Prostate gland (tissue), 2 donors: ENCODE measurements around the gene GPR108. TPM values are rescaled to one million over a fixed set of nuclear protein-coding genes. Genes with fewer than 3 reads are reported as not detected.
A peak's percentile ranks its signal among the peaks of the same experiment; 100 is the strongest.

Experiments
- DNase-seq: peaks from one replicate; pipeline ENCODE4 v3.0.0-alpha.2; 2019; ENCODE audit warnings: low spot score
- H3K27ac ChIP-seq, 2 donors: fragments of 200-600 bp; sonication (generic); 2 replicates each; pipeline ENCODE4 v1.5.1; 2017 to 2019
- H3K27me3 ChIP-seq: fragments of 200-600 bp; sonication (generic); replicated peaks from 2 replicates; pipeline ENCODE4 v1.5.1; 2019; ENCODE audit not compliant: insufficient read depth
- H3K36me3 ChIP-seq, 2 donors: fragments of 200-600 bp; sonication (generic); 1 replicate in 1 of 2; 2 replicates in 1 of 2; pipeline versions ENCODE4 v1.5.1 to v1.8.1; 2017 to 2019
- H3K4me1 ChIP-seq: fragments of 200-600 bp; sonication (generic); replicated peaks from 2 replicates; pipeline ENCODE4 v1.5.1; 2019
- H3K4me3 ChIP-seq, 2 donors: fragments of 200-600 bp; sonication (generic); 2 replicates each; pipeline ENCODE4 v1.5.1; 2017 to 2019
- H3K9me3 ChIP-seq: fragments of 200-600 bp; sonication (generic); 2 replicates; pipeline ENCODE4 v1.5.1; 2017
- POLR2A ChIP-seq: fragments of 450-650 bp; IDR thresholded peaks from one replicate; pipeline ENCODE4 v1.6.1; 2016; ENCODE audit warnings: antibody characterized with exemption, mild to moderate bottlenecking
- POLR2AphosphoS5 ChIP-seq: sonication (generic); formaldehyde crosslinking; IDR thresholded peaks from one replicate; pipeline ENCODE4 v1.6.1; 2017; ENCODE audit warnings: antibody characterized with exemption
- WGBS: methylation state at CpG from one replicate; pipeline ENCODE4 v1.1.5; 2018; 5-methylcytosine and 5-hydroxymethylcytosine counted together
- intact Hi-C: fragments of 100-400 bp; cut with DNase I; formaldehyde crosslinking; loops from one replicate; pipeline ENCODE4 v1.14.2; 2022
- total RNA-seq, 2 donors: library from RNA; depleted of rRNA; stranded (reverse); fragments of >200 nt; gene quantifications; one replicate each; pipeline ENCODE4 v1.1.0, GENCODE V29; 2016
- TF ChIP-seq, protein P1 (sequence below), 4 experiments: fragments of 200-600 bp in 2 of 4; fragments of 450-650 bp in 2 of 4; sonication (generic) in 2 of 4; IDR thresholded peaks; 1 replicate in 3 of 4; 2 replicates in 1 of 4; pipeline ENCODE4 v1.5.1; 2016 to 2019; ENCODE audit warnings: antibody characterized with exemption in 4 of 4, mild to moderate bottlenecking in 2 of 4, moderate library complexity in 2 of 4

GPR108 gene
- total RNA-seq, 2 donors from 2014 or later: 62.7 to 98.0 TPM

DNA sequence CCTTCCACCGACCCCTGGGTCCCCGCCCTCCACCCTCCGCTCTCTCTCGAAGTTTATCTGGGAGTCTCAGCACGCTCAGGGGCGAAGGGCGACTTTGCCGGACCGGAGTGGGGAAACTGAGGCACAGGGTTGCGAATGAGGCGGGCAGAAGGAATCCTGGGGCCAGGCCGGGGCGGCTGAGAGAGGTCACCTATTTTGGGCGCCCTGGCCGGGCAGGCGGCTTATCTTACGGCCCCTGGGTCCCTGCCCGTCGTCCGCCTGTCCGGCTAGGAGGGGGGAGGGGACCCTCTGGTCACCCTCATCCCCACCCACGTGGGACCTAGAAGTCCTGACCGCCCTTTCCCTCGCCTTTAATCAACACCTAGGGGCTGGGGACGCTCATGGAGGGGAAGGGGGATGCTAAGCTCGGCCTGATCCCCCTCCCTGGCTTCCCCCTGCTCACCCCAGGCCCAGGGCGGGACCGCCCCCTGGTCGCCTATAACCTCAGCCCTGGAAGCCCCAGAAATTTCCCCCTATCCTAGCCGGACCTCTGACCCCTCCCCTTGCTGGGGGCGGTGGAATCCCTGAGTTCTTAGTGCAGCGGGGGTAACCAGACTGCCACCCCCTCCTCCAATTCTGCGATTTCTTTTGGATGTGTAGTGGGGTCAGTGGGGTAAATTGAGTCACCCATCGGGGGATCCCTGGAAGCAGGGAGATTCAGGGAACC is 2.7 kb upstream of the GPR108 start:
- intact Hi-C loops: loop anchor here (5.0 to 10.0 kb wide), 2 partner anchors 122 to 205 kb away; partner anchors contain the start of gene TNFSF9
- no peaks in the 10 kb centered on the region for H3K9me3 ChIP-seq
- H3K27me3 ChIP-seq: no peaks in the 10 kb centered on the region
- no peak for DNase-seq
- no peaks in the 10 kb centered on the region for H3K36me3 ChIP-seq
- under 1% methylated on average over 34 of the region's 34 CpGs for WGBS
- H3K27ac ChIP-seq: peak overlapping the region; percentile 91 to 93
- peak overlapping the region; percentile 69 to 80 for H3K4me3 ChIP-seq
- TF ChIP-seq, protein P1, sequence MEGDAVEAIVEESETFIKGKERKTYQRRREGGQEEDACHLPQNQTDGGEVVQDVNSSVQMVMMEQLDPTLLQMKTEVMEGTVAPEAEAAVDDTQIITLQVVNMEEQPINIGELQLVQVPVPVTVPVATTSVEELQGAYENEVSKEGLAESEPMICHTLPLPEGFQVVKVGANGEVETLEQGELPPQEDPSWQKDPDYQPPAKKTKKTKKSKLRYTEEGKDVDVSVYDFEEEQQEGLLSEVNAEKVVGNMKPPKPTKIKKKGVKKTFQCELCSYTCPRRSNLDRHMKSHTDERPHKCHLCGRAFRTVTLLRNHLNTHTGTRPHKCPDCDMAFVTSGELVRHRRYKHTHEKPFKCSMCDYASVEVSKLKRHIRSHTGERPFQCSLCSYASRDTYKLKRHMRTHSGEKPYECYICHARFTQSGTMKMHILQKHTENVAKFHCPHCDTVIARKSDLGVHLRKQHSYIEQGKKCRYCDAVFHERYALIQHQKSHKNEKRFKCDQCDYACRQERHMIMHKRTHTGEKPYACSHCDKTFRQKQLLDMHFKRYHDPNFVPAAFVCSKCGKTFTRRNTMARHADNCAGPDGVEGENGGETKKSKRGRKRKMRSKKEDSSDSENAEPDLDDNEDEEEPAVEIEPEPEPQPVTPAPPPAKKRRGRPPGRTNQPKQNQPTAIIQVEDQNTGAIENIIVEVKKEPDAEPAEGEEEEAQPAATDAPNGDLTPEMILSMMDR (IDR thresholded peaks at IDR 0.05): no peak
- TF ChIP-seq POLR2A (no peak), POLR2AphosphoS5 (no peak)
- H3K4me1 ChIP-seq: peaks cover 29% of the 10 kb centered on the region

DNA sequence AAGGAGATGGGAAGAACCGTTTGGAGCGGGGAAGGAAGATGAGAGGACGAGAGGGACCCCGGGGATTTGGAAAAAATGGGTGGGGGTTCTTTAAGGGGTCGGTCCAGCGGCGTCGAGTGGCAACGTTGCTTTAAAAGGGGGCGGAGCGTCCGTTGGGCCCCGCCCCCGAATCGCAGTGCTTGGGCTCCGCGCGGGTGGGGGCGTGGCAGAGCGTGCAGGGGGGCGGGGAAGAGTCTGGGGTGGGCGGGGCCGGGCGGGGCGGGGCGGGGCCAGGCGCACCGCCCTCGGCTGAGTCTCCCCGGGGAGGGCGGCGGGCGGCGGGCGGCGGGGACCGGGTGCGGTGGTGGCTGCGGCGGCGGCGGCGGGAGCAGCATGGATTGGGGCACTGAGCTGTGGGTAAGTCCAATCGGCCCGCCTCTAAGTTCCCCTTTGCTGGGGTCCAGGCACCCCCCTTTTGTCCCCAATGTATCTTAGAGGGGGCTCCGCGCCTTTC is 2.1 kb upstream of the GPR108 start, which contains the start of gene TRIP10:
TSS of gene TRIP10 (plus strand) at position 291 of the 493 bp plus-strand sequence. CDS start at position 373, 82 bp downstream.
- H3K27ac ChIP-seq: peak within 1 kb of the TSS; percentile 91 to 93
- H3K4me1 ChIP-seq: peaks cover 26% of the 10 kb centered on the region
- H3K9me3 ChIP-seq: no peaks in the 10 kb centered on the region
- under 1% methylated on average over 24 of the region's 47 CpGs for WGBS
- peak within 1 kb of the TSS; percentile 69 to 80 for H3K4me3 ChIP-seq
- no peaks in the 10 kb centered on the region for H3K27me3 ChIP-seq
- DNase-seq: peak; percentile 85
- no peaks in the 10 kb centered on the region for H3K36me3 ChIP-seq
- intact Hi-C loops: loop anchor here (5.0 to 10.0 kb wide), 2 partner anchors 123 to 205 kb away; partner anchors contain the start of gene TNFSF9
- TF ChIP-seq, protein P1 (IDR thresholded peaks at IDR 0.05): no peak
- TF ChIP-seq POLR2AphosphoS5 (peak; percentile 37), POLR2A (peak; percentile 56)

DNA sequence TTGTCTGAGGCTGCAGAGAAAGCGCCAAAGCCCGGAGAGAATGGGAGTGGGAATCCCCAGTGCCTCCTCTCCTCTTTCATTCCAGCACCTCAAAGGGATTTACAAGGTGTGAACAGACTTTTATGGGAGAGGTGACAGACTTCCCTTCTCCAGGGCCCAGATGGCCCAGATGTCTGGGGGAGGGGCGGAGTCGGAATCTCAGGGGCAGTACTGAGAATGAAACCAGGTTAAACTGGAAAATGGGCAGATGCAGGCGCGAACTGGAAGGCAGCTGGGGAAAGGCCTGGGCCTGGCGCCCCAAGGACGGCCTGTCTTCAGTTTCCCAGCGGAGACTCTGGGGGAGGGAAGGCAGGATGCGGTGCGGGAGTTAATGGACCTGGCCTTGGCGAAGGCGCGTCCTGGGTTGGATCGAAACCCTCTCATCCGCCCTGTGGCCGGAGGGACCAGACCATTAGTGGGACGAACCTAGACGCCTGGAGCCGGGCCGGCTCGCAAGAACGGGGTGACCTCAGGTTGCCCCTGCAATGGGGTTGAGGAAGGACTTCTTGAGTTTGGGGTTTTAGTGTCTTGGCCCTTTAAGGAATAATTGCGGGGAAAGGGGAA is 1.5 kb upstream of the GPR108 start:
- H3K4me3 ChIP-seq: peak overlapping the region; percentile 15 to 69
- intact Hi-C loops: loop anchor here (5.0 to 10.0 kb wide), 2 partner anchors 123 to 204 kb away; partner anchors contain the start of gene TNFSF9
- H3K4me1 ChIP-seq: peaks cover 20% of the 10 kb centered on the region
- 5% methylated on average over 24 of the region's 24 CpGs for WGBS
- H3K27ac ChIP-seq: peak overlapping the region; percentile 91 to 93
- TF ChIP-seq POLR2AphosphoS5 (peak; percentile 32), POLR2A (peak; percentile 9)
- TF ChIP-seq, protein P1 (IDR thresholded peaks at IDR 0.05): no peak
- H3K9me3 ChIP-seq: no peaks in the 10 kb centered on the region
- H3K27me3 ChIP-seq: no peaks in the 10 kb centered on the region
- no peaks in the 10 kb centered on the region for H3K36me3 ChIP-seq
- DNase-seq: peak; percentile 41

DNA sequence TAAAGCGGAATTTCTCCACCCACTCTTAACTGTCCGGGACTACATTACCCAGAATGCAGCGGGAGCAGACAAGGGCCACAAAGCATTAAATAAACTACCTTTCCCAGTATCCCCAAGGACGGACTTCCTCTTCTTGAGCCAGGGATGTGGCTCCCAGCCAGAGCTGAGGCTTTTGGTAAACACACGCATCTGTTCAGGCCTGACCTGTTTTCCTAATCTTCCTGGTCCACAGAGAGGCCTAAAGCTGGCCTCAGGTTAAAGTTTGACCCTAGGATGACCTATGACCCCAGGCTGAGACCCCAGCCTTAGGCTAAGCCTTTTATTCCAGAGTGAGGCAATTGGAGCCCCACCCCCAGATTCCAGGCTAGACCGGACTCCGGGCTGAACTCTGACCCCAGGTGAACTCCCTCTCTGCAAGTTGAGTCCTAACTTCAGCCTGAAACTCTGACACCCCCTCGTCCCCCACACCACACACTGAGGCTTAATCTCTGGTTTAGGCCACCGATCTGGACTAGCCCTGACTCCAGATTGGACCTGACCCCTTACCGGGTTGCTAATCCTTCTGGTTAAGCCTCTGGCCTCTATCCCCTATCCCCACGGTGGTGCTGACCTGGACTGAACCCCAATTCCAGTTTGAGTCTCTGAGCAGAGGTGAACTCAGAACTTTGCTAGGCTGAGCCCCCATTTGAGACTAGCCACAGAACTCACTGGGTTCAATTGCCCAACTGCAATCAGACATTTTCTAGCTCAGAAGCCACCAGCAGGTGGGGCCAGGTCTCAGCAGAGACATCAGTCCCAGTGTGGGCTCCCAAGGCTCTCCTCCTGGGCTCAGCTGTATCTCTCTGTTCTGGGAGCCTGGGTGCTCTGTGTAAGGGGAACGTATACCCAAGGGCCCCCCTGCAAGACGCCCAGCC is 750 bp upstream of the GPR108 start:
- H3K4me3 ChIP-seq: no peak overlapping the region
- peak overlapping the region; percentile 91 to 93 for H3K27ac ChIP-seq
- no peaks in the 10 kb centered on the region for H3K9me3 ChIP-seq
- H3K36me3 ChIP-seq: no peaks in the 10 kb centered on the region
- peak; percentile 100 for DNase-seq
- WGBS: 13% methylated on average over 13 of the region's 13 CpGs
- H3K4me1 ChIP-seq: peaks cover 16% of the 10 kb centered on the region
- H3K27me3 ChIP-seq: no peaks in the 10 kb centered on the region
- intact Hi-C loops: loop anchor here (5.0 to 10.0 kb wide), 2 partner anchors 124 to 203 kb away; partner anchors contain the start of gene TNFSF9
- TF ChIP-seq POLR2AphosphoS5: peak; percentile 100
- TF ChIP-seq POLR2A: no peak
- TF ChIP-seq, protein P1 (IDR thresholded peaks at IDR 0.05): peak; percentile 55 to 88 (median 78)
